OCI-LY3 (cell line): Measurements from ENCODE around the gene MEF2B.

ENCODE experiments used
- EZH2phosphoT487 ChIP-seq: fragments of 200-600 bp; shearing (Covaris generic); IDR thresholded peaks from 2 replicates; pipeline ENCODE4 v1.6.1; 2018; ENCODE audit warnings: antibody characterized with exemption, mixed run types, low read depth
- TF ChIP-seq, protein P1 (sequence below): fragments of 200-600, 300-600 bp; sonication (generic); IDR thresholded peaks from 2 replicates; pipeline ENCODE4 v1.5.1; 2014; ENCODE audit warnings: antibody characterized with exemption, low read length, low read depth

DNA sequence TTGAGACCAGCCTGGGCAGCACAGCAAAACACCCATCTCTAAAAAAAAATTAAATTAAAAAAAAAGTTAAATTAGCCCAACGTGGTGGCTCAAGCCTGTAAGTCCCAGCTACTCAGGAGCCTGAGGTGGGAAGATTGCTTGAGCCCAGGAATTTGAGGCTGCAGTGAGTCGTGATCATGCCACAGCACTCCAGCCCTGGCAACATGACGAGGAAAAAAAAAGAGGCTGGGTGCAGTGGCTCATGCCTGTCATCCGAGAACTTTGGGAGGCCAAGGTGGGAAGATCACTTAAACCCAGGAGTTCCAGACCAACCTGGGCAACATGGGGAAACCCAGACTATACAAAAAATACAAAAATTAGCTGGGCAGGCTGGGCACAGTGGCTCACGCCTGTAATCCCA is 29.6 kb downstream of the MEF2B start:
- TF ChIP-seq, protein P1, sequence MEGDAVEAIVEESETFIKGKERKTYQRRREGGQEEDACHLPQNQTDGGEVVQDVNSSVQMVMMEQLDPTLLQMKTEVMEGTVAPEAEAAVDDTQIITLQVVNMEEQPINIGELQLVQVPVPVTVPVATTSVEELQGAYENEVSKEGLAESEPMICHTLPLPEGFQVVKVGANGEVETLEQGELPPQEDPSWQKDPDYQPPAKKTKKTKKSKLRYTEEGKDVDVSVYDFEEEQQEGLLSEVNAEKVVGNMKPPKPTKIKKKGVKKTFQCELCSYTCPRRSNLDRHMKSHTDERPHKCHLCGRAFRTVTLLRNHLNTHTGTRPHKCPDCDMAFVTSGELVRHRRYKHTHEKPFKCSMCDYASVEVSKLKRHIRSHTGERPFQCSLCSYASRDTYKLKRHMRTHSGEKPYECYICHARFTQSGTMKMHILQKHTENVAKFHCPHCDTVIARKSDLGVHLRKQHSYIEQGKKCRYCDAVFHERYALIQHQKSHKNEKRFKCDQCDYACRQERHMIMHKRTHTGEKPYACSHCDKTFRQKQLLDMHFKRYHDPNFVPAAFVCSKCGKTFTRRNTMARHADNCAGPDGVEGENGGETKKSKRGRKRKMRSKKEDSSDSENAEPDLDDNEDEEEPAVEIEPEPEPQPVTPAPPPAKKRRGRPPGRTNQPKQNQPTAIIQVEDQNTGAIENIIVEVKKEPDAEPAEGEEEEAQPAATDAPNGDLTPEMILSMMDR: no peak
- TF ChIP-seq EZH2phosphoT487: no peak
